ENCODE measurements around the gene YBX3.
"Not testable (repeated sequence)": the region's sequence is repeated elsewhere in the genome, so short reads cannot be mapped to it uniquely, and the experiment has no call there.

The YBX3 gene

GRCh38 chr12:10722905-10723746 lies at the start of gene YBX3:
TSS of gene YBX3 (minus strand) at chr12:10723323. CDS start at chr12:10723111, 212 bp downstream.
- DNase-seq = peak; percentile 78

- peak; percentile 25 for DNase-seq
These were observed 48.1 kb upstream of the YBX3 start for GRCh38 chr12:10771132-10771733.

GRCh38 chr12:10759657-10760056 lies 36.5 kb upstream of the YBX3 start:
- no peak for DNase-seq

- no peak for DNase-seq
These were observed 33.1 kb upstream of the YBX3 start for GRCh38 chr12:10756194-10756593.

DNA sequence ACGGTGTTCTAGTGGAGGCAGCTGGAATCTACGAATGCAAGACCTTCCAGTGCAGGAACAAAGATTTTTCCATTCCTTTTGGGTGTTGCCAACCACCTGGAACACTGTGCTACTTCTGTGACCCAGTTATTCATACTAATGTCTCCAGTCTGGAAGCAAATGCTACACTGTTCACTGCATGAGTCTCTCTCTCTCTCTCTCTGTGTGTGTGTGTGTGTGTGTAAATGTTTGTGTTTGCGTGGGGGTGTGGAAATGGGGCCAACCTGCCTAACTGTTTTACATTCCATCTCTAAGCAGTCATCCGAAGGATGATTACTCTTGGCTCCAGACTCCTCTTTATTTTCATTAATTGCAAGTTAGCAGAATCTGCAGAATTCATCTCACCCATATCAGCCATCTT lies 29.9 kb upstream of the YBX3 start:
- DNase-seq = peak; percentile 50

DNA sequence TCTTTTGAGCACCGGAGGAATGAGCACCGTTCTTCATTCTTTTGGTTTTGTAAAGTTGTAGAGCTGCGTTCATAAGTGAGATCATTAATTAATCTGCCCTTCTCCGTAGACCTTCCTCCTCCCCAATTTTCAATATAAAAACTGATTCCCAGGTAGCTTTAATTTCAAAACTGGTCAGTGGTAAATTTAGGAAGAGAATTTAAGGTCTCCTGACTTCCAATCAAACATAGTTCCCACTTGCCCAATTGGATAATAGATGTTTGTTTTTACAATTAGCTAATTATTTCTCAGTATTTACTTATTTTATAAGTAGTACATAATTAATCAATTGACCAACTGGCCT lies 27.2 kb upstream of the YBX3 start:
- DNase-seq = no peak

DNA sequence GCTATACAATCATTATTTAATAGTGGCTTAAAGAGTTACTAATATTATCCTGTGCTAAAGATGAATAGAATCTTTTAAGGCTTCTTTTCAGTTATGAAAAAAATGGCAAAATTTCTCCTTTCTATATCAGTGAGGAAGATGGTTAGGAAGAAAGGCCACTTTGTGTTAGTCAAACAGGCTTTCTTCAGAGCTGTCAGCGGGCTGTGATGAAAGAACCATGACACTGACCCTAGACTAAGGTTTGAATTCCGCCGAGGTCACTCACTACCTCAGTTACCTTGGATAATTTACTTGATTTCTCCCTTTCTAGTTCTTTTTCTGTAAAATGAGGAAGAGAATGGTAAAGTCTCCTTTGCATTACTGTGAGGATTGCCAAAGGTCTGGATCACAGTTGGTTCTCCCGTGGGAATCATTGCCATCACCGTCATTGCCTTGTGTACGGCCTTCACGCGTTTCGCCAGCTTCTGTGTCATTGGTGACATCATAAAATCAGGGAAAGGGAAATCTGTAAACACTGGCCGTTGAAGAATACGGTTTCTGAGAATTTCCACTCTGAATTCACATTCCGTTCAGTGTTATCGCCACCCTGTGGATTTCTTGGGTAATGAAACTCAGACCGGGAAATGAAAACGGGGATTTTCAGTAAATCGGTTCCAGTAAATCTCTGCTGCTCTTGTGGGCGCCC lies 26.7 kb upstream of the YBX3 start:
- DNase-seq = peak; percentile 92

DNA sequence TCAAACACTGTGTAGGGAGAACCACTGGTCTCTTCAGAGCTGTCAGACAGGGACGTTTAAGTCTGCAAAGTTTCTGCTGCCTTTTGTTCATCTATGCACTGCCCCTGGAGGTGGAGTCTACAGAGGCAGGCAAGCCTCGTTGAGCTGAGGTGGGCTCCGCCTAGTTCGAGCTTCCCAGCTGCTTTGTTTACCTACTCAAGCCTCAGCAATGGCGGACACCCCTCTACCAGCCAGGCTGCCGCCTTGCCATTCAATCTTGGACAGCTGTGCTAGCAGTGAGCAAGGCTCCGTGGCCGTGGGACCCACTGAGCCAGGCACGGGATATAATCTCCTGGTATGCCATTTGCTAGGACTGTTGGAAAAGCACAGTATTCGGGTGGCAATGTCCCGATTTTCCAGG lies 24.6 kb upstream of the YBX3 start:
- DNase-seq = no peak

GRCh38 chr12:10743420-10743819 lies 20.3 kb upstream of the YBX3 start:
- not testable (repeated sequence) for DNase-seq

GRCh38 chr12:10741845-10742244 lies 18.7 kb upstream of the YBX3 start:
- DNase-seq = no peak

DNA sequence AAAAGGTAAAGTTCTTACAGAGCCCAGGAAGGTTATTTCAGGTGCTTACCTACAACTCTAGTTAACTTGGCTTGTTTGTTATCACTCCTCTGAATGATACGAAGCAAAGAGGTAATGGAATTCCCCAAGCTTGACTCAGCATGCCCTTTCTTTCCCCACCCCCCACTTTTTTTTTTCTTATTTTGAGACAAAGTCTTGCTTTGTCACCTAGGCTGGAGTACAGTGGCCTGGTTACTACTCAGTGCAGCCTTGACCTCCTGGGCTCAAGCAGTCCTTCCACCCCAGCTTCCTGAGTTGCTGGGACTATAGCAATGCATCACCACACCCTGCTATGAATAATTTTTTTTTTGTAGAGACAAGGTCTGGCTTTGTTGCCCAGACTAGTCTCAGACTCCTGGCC lies 17.1 kb upstream of the YBX3 start:
- no peak for DNase-seq

DNA sequence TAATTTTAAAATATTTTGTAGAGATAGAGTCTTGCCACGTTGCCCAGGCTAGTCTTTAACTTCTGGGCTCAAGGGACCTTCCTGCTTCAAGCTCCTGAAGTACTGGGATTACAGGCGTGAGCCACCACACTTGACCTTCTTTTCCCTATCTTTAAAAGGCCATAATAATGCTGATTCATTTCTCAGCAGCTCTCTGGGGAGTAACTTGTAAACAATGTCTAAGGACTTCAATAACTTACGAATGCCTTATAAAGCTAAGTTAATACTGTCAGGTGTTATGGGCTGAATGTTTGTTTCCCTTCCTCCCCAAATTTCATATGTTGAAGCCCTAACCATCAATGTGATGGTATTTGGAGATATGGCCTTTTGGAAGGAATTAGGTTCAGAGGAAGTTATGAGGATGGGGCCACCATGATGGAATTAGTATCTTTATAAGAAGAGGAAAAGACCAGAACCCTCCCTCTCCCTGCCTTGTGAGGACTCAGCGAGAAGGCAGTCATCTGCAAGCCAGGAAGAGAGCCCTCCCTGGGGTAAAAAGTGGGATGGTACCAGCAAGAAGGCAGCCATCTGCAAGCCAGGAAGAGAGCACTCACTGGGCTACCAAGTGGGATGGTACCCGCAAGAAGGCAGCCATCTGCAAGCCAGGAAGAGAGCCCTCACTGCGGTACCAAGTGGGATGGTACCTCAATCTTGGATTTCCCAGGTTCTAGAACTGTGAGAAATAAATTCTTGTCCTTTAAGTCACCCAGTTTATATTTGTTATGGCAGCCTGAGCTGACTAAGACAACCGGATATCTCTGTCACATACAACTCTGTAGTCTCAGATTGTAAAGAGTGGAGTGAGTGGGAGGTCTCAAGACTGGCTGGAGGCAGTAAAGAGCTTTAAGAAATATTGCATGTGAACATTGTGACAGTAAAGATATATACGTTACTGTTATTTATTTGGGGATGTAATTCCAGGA lies 16.3 kb upstream of the YBX3 start:
- DNase-seq = no peak

DNA sequence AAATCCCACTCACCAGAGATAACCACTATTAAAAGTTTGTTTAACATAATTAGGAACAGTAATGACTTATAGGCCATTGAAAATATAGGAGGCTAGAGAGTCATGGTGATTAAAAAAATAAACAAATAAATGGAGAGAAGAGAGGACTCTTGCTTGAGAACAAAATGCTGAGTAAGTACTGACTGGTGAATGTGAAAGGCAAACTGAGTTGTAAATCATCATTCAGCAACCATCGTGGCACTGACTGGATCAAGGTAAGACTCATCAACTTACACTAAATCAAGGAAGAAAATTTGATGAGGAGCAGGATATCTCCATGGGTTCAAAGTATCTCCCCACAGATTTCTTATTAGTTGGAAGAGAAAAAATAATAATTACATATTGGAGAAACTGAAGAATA lies 14.1 kb upstream of the YBX3 start:
- DNase-seq = no peak

- no peak for DNase-seq
These were observed 13.3 kb upstream of the YBX3 start for GRCh38 chr12:10736463-10736862.

- no peak for DNase-seq
These were observed 12.3 kb upstream of the YBX3 start for GRCh38 chr12:10735428-10735827.

DNA sequence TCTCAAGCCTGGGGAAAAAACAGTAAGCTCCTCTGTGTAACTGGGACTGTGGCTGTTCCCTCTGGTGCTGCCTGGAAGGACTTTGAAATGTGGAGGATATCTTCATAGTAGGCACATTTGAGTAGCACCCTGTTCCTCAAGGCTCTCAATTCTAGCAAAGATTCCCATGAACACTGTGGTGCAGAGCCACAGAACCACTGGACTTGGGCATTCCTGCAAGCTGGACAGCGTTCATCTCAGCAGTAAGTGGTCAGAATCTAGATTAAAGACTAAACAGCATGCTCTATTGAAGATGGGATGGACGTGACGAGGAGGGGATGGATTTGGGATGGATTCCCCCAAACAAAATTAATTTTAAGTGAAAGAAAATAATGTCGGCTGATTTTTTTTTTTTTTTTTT lies 9.4 kb upstream of the YBX3 start:
- DNase-seq = no peak

GRCh38 chr12:10732066-10732465 lies 8.9 kb upstream of the YBX3 start:
- DNase-seq = no peak

GRCh38 chr12:10730559-10730958 lies 7.4 kb upstream of the YBX3 start:
- DNase-seq = no peak

DNA sequence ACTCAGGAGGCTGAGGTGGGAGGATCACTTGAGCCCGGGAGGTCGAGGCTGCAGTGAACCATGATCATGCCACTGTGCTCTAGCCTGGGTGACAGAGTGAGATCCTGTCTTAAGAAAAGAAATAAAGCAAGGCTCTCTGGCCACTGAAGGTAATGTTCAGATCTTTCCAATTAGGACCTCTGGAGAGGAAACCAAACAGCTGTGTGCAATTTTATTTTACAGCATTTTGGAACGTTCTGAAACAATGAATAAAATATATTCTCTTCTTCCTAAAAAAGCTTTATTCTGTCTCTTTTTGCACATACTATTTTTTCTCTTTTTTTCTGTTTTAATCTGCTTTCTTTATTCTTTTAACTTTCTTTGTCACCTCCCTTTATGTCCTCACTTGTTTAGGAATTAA lies 5.0 kb upstream of the YBX3 start:
- DNase-seq = no peak

GRCh38 chr12:10726945-10727344 lies 3.8 kb upstream of the YBX3 start:
- DNase-seq = no peak

GRCh38 chr12:10725003-10725402 lies 1.9 kb upstream of the YBX3 start:
- DNase-seq = no peak

GRCh38 chr12:10722502-10722904 lies 620 bp downstream of the YBX3 start:
- peak; percentile 57 for DNase-seq

All from fibroblast of skin of right quadriceps (primary cell).